HG03520 (cell line): ENCODE data around the gene PAGE2B.
"Not testable (repeated sequence)": the region's sequence is repeated elsewhere in the genome, so short reads cannot be mapped to it uniquely, and the experiment has no call there.

Experiments
- ATAC-seq: cut with Tn5 transposase; IDR thresholded peaks from one replicate; pipeline ENCODE4 v1.9.1; 2021; ENCODE audit warnings: mild to moderate bottlenecking, moderate library complexity; ENCODE audit not compliant: unreplicated experiment

PAGE2B gene

GRCh38 chrX:55107911-55108310 is 33.1 kb downstream of the PAGE2B start:
- no peak for ATAC-seq

GRCh38 chrX:55109306-55109705 is 34.5 kb downstream of the PAGE2B start:
- no peak for ATAC-seq

GRCh38 chrX:55111578-55112254 is 36.9 kb downstream of the PAGE2B start:
- no peak for ATAC-seq

- not testable (repeated sequence) for ATAC-seq
Measured at GRCh38 chrX:55116589-55116988, 41.8 kb downstream of the PAGE2B start.

- no peak for ATAC-seq
Measured at GRCh38 chrX:55118574-55118973, 43.7 kb downstream of the PAGE2B start.

GRCh38 chrX:55119271-55119670 is 44.4 kb downstream of the PAGE2B start:
- ATAC-seq = no peak

- no peak for ATAC-seq
Measured at GRCh38 chrX:55119712-55120111, 44.9 kb downstream of the PAGE2B start.

- ATAC-seq = no peak
Measured at GRCh38 chrX:55120761-55121358, 46.0 kb downstream of the PAGE2B start.

- no peak for ATAC-seq
Measured at GRCh38 chrX:55123900-55124299, 49.1 kb downstream of the PAGE2B start.

- ATAC-seq = no peak
Measured at GRCh38 chrX:55127692-55128091, 52.9 kb downstream of the PAGE2B start.
